Measurements from ENCODE around the gene HPSE2. TPM values are rescaled to one million over a fixed set of nuclear protein-coding genes. Genes with fewer than 3 reads are reported as not detected.

The HPSE2 gene
- total RNA-seq, 1 experiment from 2014 or later = 0.05 TPM

GRCh38 chr10:98694883-98695282 lies 540.8 kb downstream of the HPSE2 start:
- Histone ChIP-seq H3K79me2 (ENCODE audit: insufficient read depth, low read length) (no peaks in the 10 kb centered on the region), H3K9me2 (ENCODE audit: insufficient read depth) (no peaks in the 10 kb centered on the region), H3K27ac (ENCODE audit: low read depth, low read length) (no peak overlapping the region), H4K20me1 (ENCODE audit: insufficient read depth) (no peaks in the 10 kb centered on the region), H3K4me3 (replicated peaks in 1 of 2; ENCODE audit: low read depth in 1 of 2, low read length in 2 of 2) (no peak overlapping the region), H3K9me3 (ENCODE audit: control insufficient read depth in 1 of 2, insufficient read depth in 1 of 2, low read depth in 1 of 2, low read length in 2 of 2) (no peaks in the 10 kb centered on the region), H3K27me3 (ENCODE audit: insufficient read depth, low read length) (no peaks in the 10 kb centered on the region), H3K9ac (ENCODE audit: low read length) (no peak overlapping the region), H3K4me2 (ENCODE audit: low read length) (no peak overlapping the region), H3K4me1 (ENCODE audit: control insufficient read depth in 1 of 2, insufficient read depth in 2 of 2, low read length in 2 of 2) (no peaks in the 10 kb centered on the region), H2AFZ (ENCODE audit: low read depth, low read length, poor library complexity, severe bottlenecking) (no peak overlapping the region), H3K36me3 (ENCODE audit: control insufficient read depth in 1 of 2, insufficient read depth in 2 of 2, low read length in 2 of 2) (no peaks in the 10 kb centered on the region)
- ChIA-PET RAD21 (ENCODE audit: low non-redundant PET in 1 of 2, low total read pairs in 2 of 2, uncharacterized antibody in 2 of 2, unreplicated experiment in 2 of 2) (no interaction called here), POLR2A (no interaction called here), CTCF (no interaction called here)
- intact Hi-C loops (cut with micrococcal nuclease) = loop anchor here (5.0 kb wide), 1 partner anchor 53 kb away; no protein-coding TSS in a partner anchor
- BruUV-seq (replicated peaks) = no TSS peak
- no peak for DNase-seq (ENCODE audit: low read depth, low spot score)
- ATAC-seq = no peak
- TF ChIP-seq ELF1 (IDR thresholded peaks at IDR 0.05; ENCODE audit: borderline replicate concordance, low read depth) (no peak), CTCF (IDR thresholded peaks at IDR 0.05 in 2 of 3, conservative IDR thresholded peaks at IDR 0.05 in 1 of 3; ENCODE audit: borderline replicate concordance in 1 of 3, insufficient read depth in 1 of 3, low read depth in 2 of 3, low read length in 2 of 3) (no peak), TCF7L2 (IDR thresholded peaks at IDR 0.05; ENCODE audit: borderline replicate concordance, extremely low read depth, insufficient read depth, insufficient read length) (no peak), RAD21 (IDR thresholded peaks at IDR 0.05; ENCODE audit: low read depth) (no peak), YY1 (IDR thresholded peaks at IDR 0.05; ENCODE audit: extremely low read depth, insufficient replicate concordance, low read depth, low read length) (no peak), SRF (IDR thresholded peaks at IDR 0.05; ENCODE audit: low read depth) (no peak), ATF3 (IDR thresholded peaks at IDR 0.05) (no peak), FOSL1 (IDR thresholded peaks at IDR 0.05; ENCODE audit: low read depth) (no peak), JUND (IDR thresholded peaks at IDR 0.05) (no peak)

Measured in HCT116 (cell line).